KMS-11 (cell line): Measurements from ENCODE around the gene DPF3.

Experiments
- H2AFZ ChIP-seq: fragments of 200-600 bp; sonication (generic); 2 replicates; pipeline ENCODE4 v1.6.1; 2016; ENCODE audit warnings: antibody characterized with exemption, mixed run types, low read depth
- H3K27ac ChIP-seq: fragments of 200-600 bp; sonication (generic); 2 replicates; pipeline ENCODE4 v1.6.1; 2016; ENCODE audit warnings: mild to moderate bottlenecking, mixed run types
- H3K27me3 ChIP-seq: fragments of 200-600 bp; sonication (generic); 2 replicates; pipeline ENCODE4 v1.6.1; 2017; ENCODE audit warnings: mild to moderate bottlenecking, low read depth, mixed run types, moderate library complexity; ENCODE audit not compliant: insufficient read depth
- H3K36me3 ChIP-seq: fragments of 200-600 bp; sonication (generic); 2 replicates; pipeline ENCODE4 v1.6.1; 2017; ENCODE audit warnings: mild to moderate bottlenecking, mixed run types; ENCODE audit not compliant: insufficient read depth
- H3K4me1 ChIP-seq: fragments of 200-600 bp; sonication (generic); 2 replicates; pipeline ENCODE4 v1.6.1; 2016; ENCODE audit warnings: mild to moderate bottlenecking, low read depth, mixed run types; ENCODE audit not compliant: poor library complexity, severe bottlenecking
- H3K4me2 ChIP-seq: fragments of 200-600 bp; sonication (generic); 2 replicates; pipeline ENCODE4 v1.7.0; 2016; ENCODE audit warnings: mild to moderate bottlenecking, mixed run types
- H3K4me3 ChIP-seq: fragments of 200-600 bp; sonication (generic); IDR thresholded peaks from 2 replicates; pipeline ENCODE4 v1.6.1; 2017; ENCODE audit warnings: low read depth, low read length, mixed read lengths; ENCODE audit not compliant: insufficient read depth
- H3K79me2 ChIP-seq: fragments of 200-600 bp; sonication (generic); 2 replicates; pipeline ENCODE4 v1.6.1; 2016; ENCODE audit warnings: low read depth, mixed run types; ENCODE audit not compliant: insufficient read depth
- H3K9ac ChIP-seq: fragments of 200-600 bp; sonication (generic); 2 replicates; pipeline ENCODE4 v1.6.1; 2016; ENCODE audit warnings: mild to moderate bottlenecking, mixed run types
- H4K20me1 ChIP-seq: fragments of 200-600 bp; sonication (generic); 2 replicates; pipeline ENCODE4 v1.6.1; 2016; ENCODE audit warnings: mild to moderate bottlenecking, mixed run types; ENCODE audit not compliant: insufficient read depth
- CTCF ChIP-seq: fragments of 200-600 bp; sonication (generic); conservative IDR thresholded peaks from 2 replicates; pipeline ENCODE4 v1.6.1; 2017; ENCODE audit warnings: low read depth, mild to moderate bottlenecking, antibody characterized with exemption, low read length, moderate library complexity, mixed read lengths

DPF3 gene

DNA sequence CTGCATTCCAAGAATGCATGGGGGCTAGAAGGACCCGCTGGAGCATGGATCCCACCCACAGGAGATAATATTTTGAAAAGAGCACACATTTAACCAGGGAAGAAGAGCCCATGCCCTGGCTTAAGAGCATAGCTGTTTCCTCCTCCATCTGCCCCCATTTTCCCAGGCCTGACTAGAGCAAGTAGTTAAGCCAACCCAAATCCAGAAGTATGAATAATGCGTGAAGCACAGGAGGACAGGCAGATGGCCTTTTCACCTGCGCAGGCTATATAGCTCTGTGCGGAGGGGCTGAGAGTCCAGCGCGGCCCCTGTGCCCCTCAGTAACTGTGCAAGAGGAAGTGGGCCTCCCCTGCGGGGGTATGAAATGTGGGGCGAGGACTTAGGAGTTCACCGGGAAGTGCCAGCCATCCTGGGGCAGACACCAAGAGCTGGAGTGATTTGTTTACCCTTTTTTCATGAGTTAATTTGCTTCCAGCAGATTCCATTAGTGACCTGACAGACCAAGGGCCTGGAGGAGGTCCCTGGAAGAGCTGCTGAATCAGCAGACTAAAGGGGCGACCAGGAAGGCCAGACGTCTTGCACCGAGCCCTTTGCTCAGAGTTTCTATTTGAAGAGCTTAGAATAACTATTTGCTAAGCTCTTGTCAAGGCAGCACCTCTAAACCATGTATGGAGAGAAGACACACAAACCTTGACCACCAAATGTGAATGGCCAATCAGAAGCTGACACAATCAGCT is 37.2 kb downstream of the DPF3 start:
- Histone ChIP-seq H3K4me2 (peak overlapping the region; percentile 44; the same call in 1 of the 2 replicates), H3K79me2 (no peaks in the 10 kb centered on the region), H2AFZ (no peak overlapping the region), H3K4me1 (peaks cover 29% of the 10 kb centered on the region), H3K9ac (no peak overlapping the region), H3K27me3 (no peaks in the 10 kb centered on the region), H3K27ac (peak overlapping the region; percentile 11; the same call in 1 of the 2 replicates), H4K20me1 (no peaks in the 10 kb centered on the region), H3K36me3 (no peaks in the 10 kb centered on the region), H3K4me3 (no peak overlapping the region)
- no peak for TF ChIP-seq CTCF

- Histone ChIP-seq H3K36me3 (no peaks in the 10 kb centered on the region), H3K79me2 (no peaks in the 10 kb centered on the region), H3K27ac (peak overlapping the region; percentile 11; the same call in 1 of the 2 replicates), H3K27me3 (no peaks in the 10 kb centered on the region), H3K4me2 (peak overlapping the region; percentile 44; the same call in 1 of the 2 replicates), H3K9ac (no peak overlapping the region), H3K4me1 (peaks cover 28% of the 10 kb centered on the region), H3K4me3 (no peak overlapping the region), H2AFZ (no peak overlapping the region), H4K20me1 (no peaks in the 10 kb centered on the region)
- TF ChIP-seq CTCF = no peak
Observed at GRCh38 chr14:72855913-72856312, 38.0 kb downstream of the DPF3 start.

GRCh38 chr14:72852194-72852593 is 41.7 kb downstream of the DPF3 start:
- Histone ChIP-seq H3K9ac (no peak overlapping the region), H3K4me3 (no peak overlapping the region), H3K27me3 (no peaks in the 10 kb centered on the region), H3K4me1 (peaks cover 25% of the 10 kb centered on the region), H3K79me2 (no peaks in the 10 kb centered on the region), H3K36me3 (no peaks in the 10 kb centered on the region), H3K4me2 (no peak overlapping the region), H3K27ac (no peak overlapping the region), H2AFZ (no peak overlapping the region), H4K20me1 (no peaks in the 10 kb centered on the region)
- no peak for TF ChIP-seq CTCF

GRCh38 chr14:72851635-72852034 is 42.3 kb downstream of the DPF3 start:
- no peaks in the 10 kb centered on the region for H3K36me3 ChIP-seq
- H3K27me3 ChIP-seq = no peaks in the 10 kb centered on the region
- H3K79me2 ChIP-seq = no peaks in the 10 kb centered on the region
- H3K27ac ChIP-seq = no peak overlapping the region
- H3K4me1 ChIP-seq = peaks cover 19% of the 10 kb centered on the region
- H3K4me3 ChIP-seq = no peak overlapping the region
- TF ChIP-seq CTCF = no peak
- no peaks in the 10 kb centered on the region for H4K20me1 ChIP-seq
- no peak overlapping the region for H3K9ac ChIP-seq
- no peak overlapping the region for H3K4me2 ChIP-seq
- no peak overlapping the region for H2AFZ ChIP-seq
